IMR-90 (cell line): ENCODE measurements around the gene SPATA13. TPM values are rescaled to one million over a fixed set of nuclear protein-coding genes. Genes with fewer than 3 reads are reported as not detected.

Experiments used
- ATAC-seq: fragments of 200-7000 bp; cut with Tn5 transposase; 2 replicates; pipeline ENCODE4 v1.9.1; 2020; ENCODE audit warnings: low read depth, mild to moderate bottlenecking, moderate library complexity
- BruUV-seq: library from RNA; stranded (reverse); fragments of 400-500 nt; replicated peaks from 2 replicates; lab custom pipeline; 2021; lab: Mats Ljungman, UMichigan
- CTCF ChIA-PET: fragments of 300-600 bp; formaldehyde crosslinking; extraction: SDS; loops from one replicate; lab custom pipeline; 2021; ENCODE audit warnings: antibody characterized with exemption; lab: Yijun Ruan, JAX
- POLR2A ChIA-PET: fragments of 300-600 bp; sonication (Branson Sonifier 250); formaldehyde crosslinking; loops from one replicate; lab custom pipeline; 2022; ENCODE audit warnings: antibody characterized with exemption; ENCODE audit not compliant: unreplicated experiment; lab: Charles Lee
- DNase-seq: peaks from one replicate; pipeline ENCODE4 v3.0.0; 2013
- H2AFZ ChIP-seq: replicated peaks from 2 replicates; pipeline ENCODE3; 2013; ENCODE audit warnings: low read length, mild to moderate bottlenecking; ENCODE audit not compliant: poor library complexity
- H2AK5ac ChIP-seq: 2 replicates; pipeline ENCODE4 v1.6.1; 2013; ENCODE audit warnings: low read depth, low read length, inconsistent platforms
- H2AK9ac ChIP-seq: replicated peaks from 2 replicates; pipeline ENCODE3; 2013; ENCODE audit warnings: mild to moderate bottlenecking, low read depth, low read length, moderate library complexity; ENCODE audit not compliant: poor library complexity
- H2BK120ac ChIP-seq: 2 replicates; pipeline ENCODE4 v1.6.1; 2013; ENCODE audit warnings: low read depth, low read length, inconsistent platforms
- H2BK15ac ChIP-seq: 3 replicates; pipeline ENCODE4 v1.6.1; 2013; ENCODE audit warnings: low read depth, low read length, inconsistent platforms
- H2BK20ac ChIP-seq: 2 replicates; pipeline ENCODE4 v1.6.1; 2013; ENCODE audit warnings: low read depth, mild to moderate bottlenecking, inconsistent platforms, low read length, moderate library complexity
- H2BK5ac ChIP-seq: 2 replicates; pipeline ENCODE4 v1.6.1; 2013; ENCODE audit warnings: mild to moderate bottlenecking, low read depth, low read length, inconsistent platforms; ENCODE audit not compliant: poor library complexity, severe bottlenecking
- H3K14ac ChIP-seq: replicated peaks from 2 replicates; pipeline ENCODE4 v1.6.1; 2013; ENCODE audit warnings: low read depth, low read length, inconsistent platforms
- H3K18ac ChIP-seq: 2 replicates; pipeline ENCODE4 v1.6.1; 2013; ENCODE audit warnings: low read depth, low read length, control low read depth
- H3K23ac ChIP-seq: 2 replicates; pipeline ENCODE4 v1.6.1; 2013; ENCODE audit warnings: low read depth, low read length, inconsistent platforms
- H3K27ac ChIP-seq: 2 replicates; pipeline ENCODE4 v1.5.1; 2013; ENCODE audit warnings: mild to moderate bottlenecking, control low read depth, low read length; ENCODE audit not compliant: insufficient read depth
- H3K27me3 ChIP-seq: 2 replicates; pipeline ENCODE4 v1.6.1; 2013; ENCODE audit warnings: low read length; ENCODE audit not compliant: control insufficient read depth, insufficient read depth
- H3K36me3 ChIP-seq: 2 replicates; pipeline ENCODE4 v1.6.1; 2013; ENCODE audit warnings: low read length, mixed read lengths; ENCODE audit not compliant: control insufficient read depth, insufficient read depth
- H3K4ac ChIP-seq: 2 replicates; pipeline ENCODE4 v1.6.1; 2013; ENCODE audit warnings: low read depth, low read length, inconsistent platforms
- H3K4me1 ChIP-seq: 2 replicates; pipeline ENCODE4 v1.6.1; 2013; ENCODE audit warnings: low read length, mixed read lengths; ENCODE audit not compliant: control insufficient read depth, insufficient read depth
- H3K4me2 ChIP-seq: 2 replicates; pipeline ENCODE4 v1.6.1; 2013; ENCODE audit warnings: low read depth, mild to moderate bottlenecking, control low read depth, low read length, moderate library complexity
- H3K4me3 ChIP-seq: 2 replicates; pipeline ENCODE4 v1.5.1; 2013; ENCODE audit warnings: low read depth, mild to moderate bottlenecking, control low read depth, low read length, moderate library complexity; ENCODE audit not compliant: insufficient read depth
- H3K56ac ChIP-seq: 2 replicates; pipeline ENCODE4 v1.6.1; 2013; ENCODE audit warnings: low read length, inconsistent platforms; ENCODE audit not compliant: insufficient read depth; ENCODE audit errors: extremely low read depth
- H3K79me1 ChIP-seq, 2 experiments: 2 replicates each; pipeline ENCODE4 v1.6.1; 2013; ENCODE audit warnings: low read length in 2 of 2, inconsistent platforms in 1 of 2, low read depth in 1 of 2
- H3K9ac ChIP-seq: 2 replicates; pipeline ENCODE4 v1.6.1; 2013; ENCODE audit warnings: low read depth, low read length, control low read depth
- H3K9me1 ChIP-seq: 2 replicates; pipeline ENCODE4 v1.6.1; 2013; ENCODE audit warnings: low read length, inconsistent platforms; ENCODE audit not compliant: insufficient read depth
- H3K9me3 ChIP-seq: 2 replicates; pipeline ENCODE4 v1.6.1; 2013; ENCODE audit warnings: low read length; ENCODE audit not compliant: control insufficient read depth, insufficient read depth
- H4K20me1 ChIP-seq: 2 replicates; pipeline ENCODE4 v1.6.1; 2013; ENCODE audit warnings: low read length, inconsistent platforms; ENCODE audit not compliant: insufficient read depth
- H4K5ac ChIP-seq: 2 replicates; pipeline ENCODE4 v1.6.1; 2013; ENCODE audit warnings: mild to moderate bottlenecking, low read depth, low read length, control low read depth
- H4K8ac ChIP-seq, 2 experiments: 2 replicates each; pipeline ENCODE4 v1.6.1; 2013; ENCODE audit warnings: low read depth in 2 of 2, low read length in 2 of 2, control low read depth in 1 of 2, inconsistent platforms in 1 of 2
- H4K91ac ChIP-seq: 2 replicates; pipeline ENCODE4 v1.6.1; 2013; ENCODE audit warnings: low read depth, low read length, inconsistent platforms; ENCODE audit not compliant: insufficient read depth
- BHLHE40 ChIP-seq: fragments of 150-350 bp; IDR thresholded peaks from 2 replicates; pipeline ENCODE4 v1.6.1; 2016; ENCODE audit warnings: mild to moderate bottlenecking, low read depth, low read length
- CEBPB ChIP-seq: IDR thresholded peaks from 2 replicates; pipeline ENCODE4 v1.6.1; 2012; ENCODE audit warnings: low read depth, low read length, improper control_type of control experiment
- FOS ChIP-seq: fragments of 150-350 bp; IDR thresholded peaks from 2 replicates; pipeline ENCODE4 v1.6.1; 2016; ENCODE audit warnings: low read depth, low read length
- MAFK ChIP-seq: IDR thresholded peaks from 2 replicates; pipeline ENCODE4 v1.6.1; 2012; ENCODE audit warnings: low read depth, low read length, improper control_type of control experiment
- MAZ ChIP-seq: IDR thresholded peaks from 2 replicates; pipeline ENCODE4 v1.6.1; 2012; ENCODE audit warnings: low read depth, mild to moderate bottlenecking, low read length, improper control_type of control experiment, moderate library complexity, borderline replicate concordance
- MXI1 ChIP-seq: IDR thresholded peaks from 2 replicates; pipeline ENCODE4 v1.6.1; 2012; ENCODE audit warnings: low read depth, mild to moderate bottlenecking, low read length, moderate library complexity, borderline replicate concordance
- NFE2L2 ChIP-seq: fragments of 150-350 bp; IDR thresholded peaks from 2 replicates; pipeline ENCODE4 v1.6.1; 2016; ENCODE audit warnings: low read depth, mild to moderate bottlenecking, low read length
- POLR2A ChIP-seq: IDR thresholded peaks from 2 replicates; pipeline ENCODE4 v1.6.1; 2012; ENCODE audit warnings: mild to moderate bottlenecking, low read depth, low read length
- SMC3 ChIP-seq: fragments of 150-350 bp; IDR thresholded peaks from 2 replicates; pipeline ENCODE4 v1.6.1; 2016; ENCODE audit warnings: low read depth, mild to moderate bottlenecking, antibody characterized with exemption, low read length, moderate library complexity
- WGBS, 2 experiments: methylation state at CpG; one replicate each; pipeline versions ENCODE4 v1.1.5 to v1.1.7; 2013; ENCODE audit warnings: missing lambda C conversion rate in 2 of 2; ENCODE audit not compliant: insufficient read length in 1 of 2; ENCODE audit errors: extremely low coverage in 2 of 2; 5-methylcytosine and 5-hydroxymethylcytosine counted together
- dilution Hi-C: fragments of 300-500 bp; cut with HindIII; formaldehyde crosslinking; loops from one replicate; pipeline ENCODE4 v1.14.3; 2018; ENCODE audit warnings: low sequenced_read_pairs; ENCODE audit not compliant: unreplicated experiment
- in situ Hi-C: fragments of 300-500 bp; cut with MboI; formaldehyde crosslinking; loops from 3 replicates; pipeline ENCODE4 v1.14.3; 2019; ENCODE audit warnings: low sequenced_read_pairs, inconsistent platforms, mixed read lengths
- intact Hi-C: fragments of 100-400 bp; cut with micrococcal nuclease; formaldehyde crosslinking; loops from 2 replicates; pipeline ENCODE4 v1.10.0; 2022
- polyA plus RNA-seq, 3 experiments: library from polyadenylated mRNA; depleted of rRNA; stranded (reverse); fragments of >200 nt; gene quantifications; 2 replicates each; pipeline ENCODE4 v1.2.3, GENCODE V29; 2012; ENCODE audit warnings: low replicate concordance in 1 of 3
- total RNA-seq: library from RNA; depleted of rRNA; stranded (reverse); fragments of >200 nt; gene quantifications from 2 replicates; pipeline ENCODE4 v1.2.3, GENCODE V29; 2012
- TF ChIP-seq, protein P1 (sequence below): conservative IDR thresholded peaks from 2 replicates; pipeline ENCODE4 v1.5.1; 2012; ENCODE audit warnings: mild to moderate bottlenecking, low read depth, low read length, improper control_type of control experiment
- TF ChIP-seq, protein P2 (sequence below): fragments of 150-350 bp; IDR thresholded peaks from 2 replicates; pipeline ENCODE4 v1.6.1; 2016; ENCODE audit warnings: low read depth, mild to moderate bottlenecking, low read length, moderate library complexity, borderline replicate concordance

The SPATA13 gene
- total and polyA plus RNA-seq, 2 of the 4 experiments (the other 2 are of a cell fraction) = 10.5 to 12.5 TPM

DNA sequence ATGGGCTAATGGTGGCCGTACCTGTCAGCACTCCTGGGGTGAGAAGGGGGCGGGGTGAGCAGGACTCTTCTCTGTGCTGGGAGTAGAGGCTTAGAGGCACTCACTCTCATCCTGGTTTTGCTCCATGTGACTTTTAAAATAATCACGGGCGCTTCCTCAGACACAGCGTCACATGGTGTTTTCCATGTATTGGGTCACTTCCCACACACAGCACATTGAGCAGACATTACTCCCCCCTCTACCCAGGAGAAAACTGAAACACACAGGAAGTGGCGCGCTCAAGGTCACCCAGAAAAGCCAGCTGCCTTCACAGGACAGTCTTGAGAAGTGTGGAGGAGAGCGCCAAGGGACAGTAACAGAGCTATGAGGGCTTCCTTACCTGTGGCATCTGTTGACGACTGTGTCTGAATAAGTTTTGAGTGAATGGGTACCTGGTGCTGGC is 23.2 kb downstream of the SPATA13 start:
- Histone ChIP-seq H4K91ac (no peak overlapping the region), H3K9me1 (peaks cover 11% of the 10 kb centered on the region; the same call in 1 of the 2 replicates), H3K27me3 (no peaks in the 10 kb centered on the region), H4K20me1 (peaks cover 3% of the 10 kb centered on the region; the same call in 1 of the 2 replicates), H3K4me1 (peaks cover 11% of the 10 kb centered on the region), H3K4me2 (no peak overlapping the region), H2BK15ac (no peak overlapping the region), H3K56ac (no peak overlapping the region), H2BK5ac (no peak overlapping the region), H3K18ac (no peak overlapping the region), H3K4me3 (no peak overlapping the region), H3K9ac (no peak overlapping the region), H3K23ac (no peak overlapping the region), H3K79me1 (peaks cover 32 to 67% of the 10 kb centered on the region in 2 experiments), H3K4ac (no peak overlapping the region), H2BK20ac (no peak overlapping the region), H2AFZ (no peak overlapping the region), H3K14ac (no peak overlapping the region), H3K36me3 (no peaks in the 10 kb centered on the region; the same call in 1 of the 2 replicates), H3K9me3 (no peaks in the 10 kb centered on the region), H4K5ac (no peak overlapping the region), H2BK120ac (no peak overlapping the region), H2AK5ac (no peak overlapping the region), H3K27ac (no peak overlapping the region), H4K8ac (no peak overlapping the region), H2AK9ac (no peak overlapping the region)
- TF ChIP-seq BHLHE40 = no peak
- TF ChIP-seq MXI1 = no peak
- TF ChIP-seq, protein P1, sequence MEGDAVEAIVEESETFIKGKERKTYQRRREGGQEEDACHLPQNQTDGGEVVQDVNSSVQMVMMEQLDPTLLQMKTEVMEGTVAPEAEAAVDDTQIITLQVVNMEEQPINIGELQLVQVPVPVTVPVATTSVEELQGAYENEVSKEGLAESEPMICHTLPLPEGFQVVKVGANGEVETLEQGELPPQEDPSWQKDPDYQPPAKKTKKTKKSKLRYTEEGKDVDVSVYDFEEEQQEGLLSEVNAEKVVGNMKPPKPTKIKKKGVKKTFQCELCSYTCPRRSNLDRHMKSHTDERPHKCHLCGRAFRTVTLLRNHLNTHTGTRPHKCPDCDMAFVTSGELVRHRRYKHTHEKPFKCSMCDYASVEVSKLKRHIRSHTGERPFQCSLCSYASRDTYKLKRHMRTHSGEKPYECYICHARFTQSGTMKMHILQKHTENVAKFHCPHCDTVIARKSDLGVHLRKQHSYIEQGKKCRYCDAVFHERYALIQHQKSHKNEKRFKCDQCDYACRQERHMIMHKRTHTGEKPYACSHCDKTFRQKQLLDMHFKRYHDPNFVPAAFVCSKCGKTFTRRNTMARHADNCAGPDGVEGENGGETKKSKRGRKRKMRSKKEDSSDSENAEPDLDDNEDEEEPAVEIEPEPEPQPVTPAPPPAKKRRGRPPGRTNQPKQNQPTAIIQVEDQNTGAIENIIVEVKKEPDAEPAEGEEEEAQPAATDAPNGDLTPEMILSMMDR = no peak
- no peak for TF ChIP-seq NFE2L2
- no peak for TF ChIP-seq SMC3
- no peak for TF ChIP-seq CEBPB
- no peak for TF ChIP-seq MAFK
- no peak for TF ChIP-seq FOS
- TF ChIP-seq, protein P2, sequence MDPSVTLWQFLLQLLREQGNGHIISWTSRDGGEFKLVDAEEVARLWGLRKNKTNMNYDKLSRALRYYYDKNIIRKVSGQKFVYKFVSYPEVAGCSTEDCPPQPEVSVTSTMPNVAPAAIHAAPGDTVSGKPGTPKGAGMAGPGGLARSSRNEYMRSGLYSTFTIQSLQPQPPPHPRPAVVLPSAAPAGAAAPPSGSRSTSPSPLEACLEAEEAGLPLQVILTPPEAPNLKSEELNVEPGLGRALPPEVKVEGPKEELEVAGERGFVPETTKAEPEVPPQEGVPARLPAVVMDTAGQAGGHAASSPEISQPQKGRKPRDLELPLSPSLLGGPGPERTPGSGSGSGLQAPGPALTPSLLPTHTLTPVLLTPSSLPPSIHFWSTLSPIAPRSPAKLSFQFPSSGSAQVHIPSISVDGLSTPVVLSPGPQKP = no peak
- no peak for TF ChIP-seq POLR2A
- no peak for TF ChIP-seq MAZ
- ATAC-seq (no peak), DNase-seq (no peak)
- ChIA-PET POLR2A (no interaction called here), CTCF (no interaction called here)
- BruUV-seq = no TSS peak
- whole genome bisulfite sequencing, 2 experiments = no CpG with 5 or more reads among the region's 9 CpGs
- intact Hi-C loops = no loop called here
- in situ Hi-C loops = no loop called here
- dilution Hi-C loops = no loop called here
